Stimulated activated CD4-positive, alpha-beta T cell treated with anti-CD3 and anti-CD28 coated beads, Interleukin-2, amount 100 ng/mL, for 24 hours (primary cell): ENCODE results near the gene FBXO48.
"Not testable (repeated sequence)": the region's sequence is repeated elsewhere in the genome, so short reads cannot be mapped to it uniquely, and the experiment has no call there.

ENCODE experiments used
- DNase-seq, 2 donors: peaks; one replicate each; pipeline ENCODE4 v3.0.0-alpha.2; 2020

FBXO48 gene

GRCh38 chr2:68467077-68467960 lies at the start of gene FBXO48, which contains the start of gene APLF:
Gene FBXO48 (minus strand): TSS chr2:68467294. CDS start chr2:68465145, 2,149 bp downstream.
Gene APLF (plus strand): TSS chr2:68467585. CDS start chr2:68467732, 147 bp downstream.
- peak; percentile 98 for DNase-seq

GRCh38 chr2:68516051-68516955 lies 49.2 kb upstream of the FBXO48 start:
- DNase-seq, result no peak

- DNase-seq, result no peak
Observed at GRCh38 chr2:68514316-68514929, 47.3 kb upstream of the FBXO48 start.

GRCh38 chr2:68512966-68513365 lies 45.9 kb upstream of the FBXO48 start:
- DNase-seq, result no peak

- no peak for DNase-seq
Observed at GRCh38 chr2:68512326-68512725, 45.2 kb upstream of the FBXO48 start.

- no peak for DNase-seq
Observed at GRCh38 chr2:68506170-68506569, 39.1 kb upstream of the FBXO48 start.

- no peak for DNase-seq
Observed at GRCh38 chr2:68505603-68506159, 38.6 kb upstream of the FBXO48 start.

GRCh38 chr2:68501768-68502167 lies 34.7 kb upstream of the FBXO48 start:
- DNase-seq, result no peak

- no peak for DNase-seq
Observed at GRCh38 chr2:68500649-68501048, 33.6 kb upstream of the FBXO48 start.

GRCh38 chr2:68499133-68499532 lies 32.0 kb upstream of the FBXO48 start:
- no peak for DNase-seq

GRCh38 chr2:68491582-68491981 lies 24.5 kb upstream of the FBXO48 start:
- no peak for DNase-seq

- no peak for DNase-seq
Observed at GRCh38 chr2:68489282-68489681, 22.2 kb upstream of the FBXO48 start.

GRCh38 chr2:68488605-68489004 lies 21.5 kb upstream of the FBXO48 start:
- DNase-seq, result not testable (repeated sequence)

GRCh38 chr2:68487773-68488355 lies 20.8 kb upstream of the FBXO48 start:
- no peak for DNase-seq

- no peak for DNase-seq
Observed at GRCh38 chr2:68483011-68483410, 15.9 kb upstream of the FBXO48 start.

- no peak for DNase-seq
Observed at GRCh38 chr2:68482296-68482820, 15.3 kb upstream of the FBXO48 start.

GRCh38 chr2:68478688-68479087 lies 11.6 kb upstream of the FBXO48 start:
- DNase-seq, result no peak

- DNase-seq, result no peak
Observed at GRCh38 chr2:68476454-68476853, 9.4 kb upstream of the FBXO48 start.

- no peak for DNase-seq
Observed at GRCh38 chr2:68475576-68475975, 8.5 kb upstream of the FBXO48 start.

GRCh38 chr2:68475110-68475509 lies 8.0 kb upstream of the FBXO48 start:
- no peak for DNase-seq

GRCh38 chr2:68472796-68473414 lies 5.8 kb upstream of the FBXO48 start:
- DNase-seq, result no peak

GRCh38 chr2:68471385-68471784 lies 4.3 kb upstream of the FBXO48 start:
- DNase-seq, result no peak
